Pancreas (tissue), 10 donors: Measurements from ENCODE around the gene HHIPL1. TPM values are rescaled to one million over a fixed set of nuclear protein-coding genes. Genes with fewer than 3 reads are reported as not detected.

Experiments used
- ATAC-seq, 4 donors: fragments of 200-7000 bp; cut with Tn5 transposase; one replicate each; pipeline versions ENCODE4 v1.8.0 to v1.9.1; 2020; ENCODE audit warnings: mild to moderate bottlenecking in 4 of 4, moderate library complexity in 4 of 4
- DNase-seq, 6 donors: peaks; one replicate each; pipeline ENCODE4 v3.0.0-alpha.2; 2020
- FAIRE-seq: peaks from 2 replicates; lab custom pipeline; 2012; peaks lifted over from hg19 to GRCh38; lab: Jason Lieb, UNC
- H3K27ac ChIP-seq, 4 donors: fragments of 200-600 bp; sonication (generic); 1 replicate in 3 of 4; 2 replicates in 1 of 4; pipeline versions ENCODE4 v1.5.0 to v1.8.0; 2020
- H3K27me3 ChIP-seq, 4 donors: fragments of 200-600 bp; one replicate each; pipeline ENCODE4 v1.8.0; 2021
- H3K36me3 ChIP-seq, 3 donors: fragments of 200-600 bp; sonication (generic) in 1 of 3; one replicate each; pipeline versions ENCODE4 v1.5.0 to v1.8.0; 2020 to 2021
- H3K4me1 ChIP-seq, 3 donors: fragments of 200-600 bp; one replicate each; pipeline ENCODE4 v1.8.0; 2021
- H3K4me3 ChIP-seq, 4 donors: fragments of 200-600 bp; sonication (generic) in 2 of 4; one replicate each; pipeline versions ENCODE4 v1.5.0 to v1.8.0; 2020 to 2021
- H3K9me3 ChIP-seq, 4 donors: fragments of 200-600 bp; one replicate each; pipeline ENCODE4 v1.8.0; 2021
- WGBS, 2 donors: extraction: QIAGEN DNeasy Blood & Tissue Kit; methylation state at CpG; one replicate each; pipeline ENCODE4 v1.1.7; 2013; 5-methylcytosine and 5-hydroxymethylcytosine counted together
- intact Hi-C, 3 donors: fragments of 100-400 bp; cut with DNase I; formaldehyde crosslinking; loops; one replicate each; pipeline versions ENCODE4 v1.11.1 to v1.14.2; 2022
- polyA plus RNA-seq, 2 donors: library from polyadenylated mRNA; stranded (reverse); fragments of 200-250 nt; gene quantifications; one replicate each; pipeline ENCODE4 v1.2.3, GENCODE V29; 2013
- total RNA-seq, 6 donors: library from RNA; stranded (reverse); fragmentation: NEBNext Ultra II Directional in 4 of 6; extraction: Animal tissue kit (Norgen Biotek cat#: 25700) in 4 of 6; gene quantifications; one replicate each; pipeline versions ENCODE4 v1.2.1 to v1.2.4, GENCODE V29; 2021 to 2023
- TF ChIP-seq, protein P1 (sequence below), 4 donors: fragments of 200-600 bp; sonication (generic) in 3 of 4; IDR thresholded peaks; one replicate each; pipeline versions ENCODE4 v1.5.0 to v1.8.0; 2021; ENCODE audit warnings: antibody characterized with exemption in 4 of 4
- donor health status: healthy with polysubstance abuse.
- donor health status: DM: no; HTN: no; CAD: no; lungs with moderate emphysema.
- donor health status: DM: no; HTN: no; CAD: no.
- donor health status: control.
- donor health status: control.
- donor health status: Bipolar disorder and iron deficiency.
- donor health status: DM: yes; HTN: yes; CAD: no.
- donor health status: DM: no; HTN: no; CAD: no.
- donor health status: DM: no; HTN: no; CAD: no.
- donor health status: DM: yes; HTN: yes; CAD: no.

Gene HHIPL1
- total and polyA plus RNA-seq, 8 donors, result 0.09 to 1.2 (median 0.23) TPM

DNA sequence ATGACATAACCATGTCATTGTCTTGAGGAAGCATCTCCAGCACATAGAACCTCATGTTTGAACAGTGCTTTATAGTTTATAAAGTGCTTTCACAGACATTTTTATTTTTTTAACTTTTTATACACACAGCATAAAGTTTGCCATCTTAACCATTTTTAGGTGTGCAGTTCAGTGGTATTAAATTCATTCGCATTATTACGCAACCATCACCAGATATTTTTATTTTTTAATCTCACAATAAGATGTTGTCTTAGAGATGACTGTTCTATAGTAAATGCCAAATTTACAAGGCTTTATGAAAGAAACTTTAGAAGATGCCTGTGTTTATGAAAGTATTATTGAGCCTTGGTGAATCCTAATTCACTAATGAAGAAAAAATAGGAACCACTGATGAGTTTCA is 59.1 kb downstream of the HHIPL1 start:
- H3K27ac ChIP-seq, result no peak overlapping the region
- TF ChIP-seq, protein P1, sequence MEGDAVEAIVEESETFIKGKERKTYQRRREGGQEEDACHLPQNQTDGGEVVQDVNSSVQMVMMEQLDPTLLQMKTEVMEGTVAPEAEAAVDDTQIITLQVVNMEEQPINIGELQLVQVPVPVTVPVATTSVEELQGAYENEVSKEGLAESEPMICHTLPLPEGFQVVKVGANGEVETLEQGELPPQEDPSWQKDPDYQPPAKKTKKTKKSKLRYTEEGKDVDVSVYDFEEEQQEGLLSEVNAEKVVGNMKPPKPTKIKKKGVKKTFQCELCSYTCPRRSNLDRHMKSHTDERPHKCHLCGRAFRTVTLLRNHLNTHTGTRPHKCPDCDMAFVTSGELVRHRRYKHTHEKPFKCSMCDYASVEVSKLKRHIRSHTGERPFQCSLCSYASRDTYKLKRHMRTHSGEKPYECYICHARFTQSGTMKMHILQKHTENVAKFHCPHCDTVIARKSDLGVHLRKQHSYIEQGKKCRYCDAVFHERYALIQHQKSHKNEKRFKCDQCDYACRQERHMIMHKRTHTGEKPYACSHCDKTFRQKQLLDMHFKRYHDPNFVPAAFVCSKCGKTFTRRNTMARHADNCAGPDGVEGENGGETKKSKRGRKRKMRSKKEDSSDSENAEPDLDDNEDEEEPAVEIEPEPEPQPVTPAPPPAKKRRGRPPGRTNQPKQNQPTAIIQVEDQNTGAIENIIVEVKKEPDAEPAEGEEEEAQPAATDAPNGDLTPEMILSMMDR (IDR thresholded peaks at IDR 0.05), result no peak
- no peak overlapping the region for H3K4me3 ChIP-seq
- DNase-seq, result no peak
- no peaks in the 10 kb centered on the region for H3K27me3 ChIP-seq
- 96 to 98% methylated on average over 2 of the region's 2 CpGs for WGBS, 2 donors
- no peaks in the 10 kb centered on the region for H3K4me1 ChIP-seq
- intact Hi-C loops, result no loop called here
- ATAC-seq, result no peak
- no peaks in the 10 kb centered on the region for H3K9me3 ChIP-seq
- no peaks in the 10 kb centered on the region for H3K36me3 ChIP-seq
- FAIRE-seq, result no peak

DNA sequence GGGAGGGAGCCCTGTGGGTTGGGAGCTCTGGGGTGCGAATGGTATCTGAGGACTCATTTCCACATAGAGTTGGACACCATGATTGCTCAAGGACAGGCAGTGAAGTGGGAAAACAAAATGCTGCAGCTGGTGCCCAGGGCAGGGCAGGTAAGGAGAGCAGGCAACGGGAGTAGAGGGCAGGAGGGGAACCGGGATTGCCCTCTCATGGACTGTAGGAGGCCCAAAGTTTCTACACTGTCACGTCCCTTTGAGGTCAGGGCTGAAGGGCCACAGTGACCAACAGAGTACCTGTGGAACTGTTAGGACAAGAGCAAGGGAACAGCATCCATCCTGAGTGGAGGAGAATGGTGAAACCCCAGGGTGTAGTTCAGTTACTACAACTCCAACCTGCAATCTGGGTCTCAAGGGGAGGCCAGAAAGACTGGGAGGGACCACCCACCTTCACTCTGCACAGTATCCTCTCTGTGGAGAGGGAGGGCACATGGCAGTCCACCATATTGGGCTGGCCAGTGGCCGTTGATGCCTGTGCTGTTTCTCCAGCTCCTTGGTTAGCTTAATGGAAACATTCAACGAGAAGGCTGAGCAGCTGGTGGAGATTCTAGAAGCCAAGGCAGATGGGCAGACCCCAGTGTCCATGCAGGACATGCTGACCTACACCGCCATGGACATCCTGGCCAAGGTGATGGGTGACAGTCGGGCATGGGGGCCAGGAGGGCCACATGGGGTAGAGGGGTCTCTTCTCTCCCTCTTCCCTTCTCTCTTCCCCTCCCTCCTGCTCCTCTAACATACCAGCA is 61.4 kb downstream of the HHIPL1 start:
- TF ChIP-seq, protein P1 (IDR thresholded peaks at IDR 0.05), result no peak
- Histone ChIP-seq H3K36me3 (no peaks in the 10 kb centered on the region), H3K4me1 (no peaks in the 10 kb centered on the region), H3K4me3 (no peak overlapping the region), H3K9me3 (no peaks in the 10 kb centered on the region), H3K27ac (no peak overlapping the region), H3K27me3 (no peaks in the 10 kb centered on the region)
- ATAC-seq (no peak), DNase-seq (no peak), FAIRE-seq (no peak)
- intact Hi-C loops, result no loop called here
- WGBS, 2 donors, result 82 to 84% methylated on average over 8 of the region's 8 CpGs

DNA sequence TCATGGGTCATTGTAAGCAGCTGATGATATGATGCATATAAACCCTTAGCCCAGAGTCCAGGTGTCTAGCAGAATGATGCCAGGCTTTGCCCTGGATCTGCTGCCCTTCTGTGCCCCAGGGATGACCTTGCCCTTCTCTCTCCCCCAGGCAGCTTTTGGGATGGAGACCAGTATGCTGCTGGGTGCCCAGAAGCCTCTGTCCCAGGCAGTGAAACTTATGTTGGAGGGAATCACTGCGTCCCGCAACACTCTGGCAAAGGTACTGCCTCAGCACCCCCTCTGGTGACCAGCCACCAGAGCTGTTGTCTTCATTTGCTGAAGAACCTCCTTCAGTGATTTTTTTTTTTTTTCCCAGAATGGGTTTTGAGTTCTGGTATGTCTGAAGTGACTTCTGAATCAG is 62.5 kb downstream of the HHIPL1 start:
- DNase-seq (no peak), ATAC-seq (no peak), FAIRE-seq (no peak)
- intact Hi-C loops, result no loop called here
- TF ChIP-seq, protein P1 (IDR thresholded peaks at IDR 0.05), result no peak
- Histone ChIP-seq H3K27ac (no peak overlapping the region), H3K4me1 (no peaks in the 10 kb centered on the region), H3K9me3 (no peaks in the 10 kb centered on the region), H3K36me3 (no peaks in the 10 kb centered on the region), H3K4me3 (no peak overlapping the region), H3K27me3 (no peaks in the 10 kb centered on the region)
- WGBS, 2 donors, result 97 to 99% methylated on average over 2 of the region's 2 CpGs

DNA sequence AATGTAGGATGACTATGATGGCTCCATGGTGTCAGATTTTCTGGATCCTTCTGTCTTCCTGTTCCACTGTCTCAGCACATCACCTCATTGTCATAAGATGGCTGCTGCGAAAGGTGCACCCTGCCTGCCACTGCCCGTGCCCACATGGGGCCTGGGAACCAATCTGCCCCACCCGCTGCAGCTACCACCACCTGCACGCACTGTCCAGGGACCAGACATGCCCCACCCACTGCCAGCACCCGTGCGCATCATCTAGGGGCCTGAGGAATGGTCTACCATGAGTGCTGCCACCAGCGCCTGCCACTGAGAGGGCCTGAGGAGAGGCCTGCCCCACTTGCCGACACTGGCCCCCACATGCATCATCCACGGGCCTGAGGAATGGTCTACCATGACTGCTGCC is 63.0 kb downstream of the HHIPL1 start:
- intact Hi-C loops, result no loop called here
- FAIRE-seq, result no peak
- TF ChIP-seq, protein P1 (IDR thresholded peaks at IDR 0.05), result no peak
- Histone ChIP-seq H3K27ac (no peak overlapping the region), H3K9me3 (no peaks in the 10 kb centered on the region), H3K4me3 (no peak overlapping the region), H3K36me3 (no peaks in the 10 kb centered on the region), H3K27me3 (no peaks in the 10 kb centered on the region), H3K4me1 (no peaks in the 10 kb centered on the region)
- DNase-seq, result no peak
- 97% methylated on average over 9 of the region's 9 CpGs for WGBS, 2 donors
- ATAC-seq, result no peak

DNA sequence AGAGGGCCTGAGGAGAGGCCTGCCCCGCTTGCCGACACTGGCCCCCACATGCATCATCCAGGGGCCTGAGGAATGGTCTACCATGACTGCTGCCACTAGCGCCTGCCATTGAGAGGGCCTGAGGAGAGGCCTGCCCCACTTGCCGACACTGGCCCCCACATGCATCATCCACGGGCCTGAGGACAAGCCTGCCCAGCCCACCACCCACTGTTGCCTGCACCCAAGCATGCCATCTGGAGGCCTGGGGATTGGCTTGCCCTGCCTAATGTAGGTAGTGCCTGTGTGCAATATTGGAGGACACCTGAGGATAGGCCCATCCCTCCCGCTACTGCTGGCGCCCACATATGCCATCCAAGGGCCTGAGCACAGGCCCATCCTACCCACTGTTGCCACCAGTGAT is 63.5 kb downstream of the HHIPL1 start:
- DNase-seq, result no peak
- Histone ChIP-seq H3K4me3 (no peak overlapping the region), H3K9me3 (no peaks in the 10 kb centered on the region), H3K36me3 (no peaks in the 10 kb centered on the region), H3K4me1 (no peaks in the 10 kb centered on the region), H3K27ac (no peak overlapping the region), H3K27me3 (no peaks in the 10 kb centered on the region)
- 83 to 86% methylated on average over 7 of the region's 7 CpGs for WGBS, 2 donors
- intact Hi-C loops, result no loop called here
- no peak for ATAC-seq
- no peak for FAIRE-seq
- TF ChIP-seq, protein P1 (IDR thresholded peaks at IDR 0.05), result no peak
